WTC11 (cell line): ENCODE measurements around the gene ERCC4. TPM values are rescaled to one million over a fixed set of nuclear protein-coding genes. Genes with fewer than 3 reads are reported as not detected.

Source experiments
- ATAC-seq: fragments of 200-7000 bp; cut with Tn5 transposase; 2 replicates; pipeline ENCODE4 v1.10.0; 2021; ENCODE audit warnings: mild to moderate bottlenecking, moderate library complexity
- CTCF ChIA-PET: fragments of 300-600 bp; sonication (Branson Sonifier 250); formaldehyde crosslinking; loops from one replicate; lab custom pipeline; 2021; ENCODE audit warnings: antibody characterized with exemption; lab: Charles Lee
- POLR2A ChIA-PET: fragments of 350-600 bp; sonication (Branson Sonifier 250); formaldehyde crosslinking; loops from one replicate; lab custom pipeline; 2021; ENCODE audit warnings: antibody characterized with exemption; lab: Charles Lee
- DNase-seq: peaks from one replicate; pipeline ENCODE4 v3.0.0; 2021; ENCODE audit warnings: low spot score
- H3K27ac Mint-ChIP-seq: 2 replicates; pipeline ENCODE4 v1.8.0; 2021; ENCODE audit warnings: mixed read lengths
- H3K27me3 Mint-ChIP-seq: 2 replicates; pipeline ENCODE4 v1.8.0; 2021; ENCODE audit warnings: low read depth, mild to moderate bottlenecking, moderate library complexity, mixed read lengths
- H3K36me3 Mint-ChIP-seq: 2 replicates; pipeline ENCODE4 v1.8.0; 2021; ENCODE audit warnings: mixed read lengths
- H3K4me1 Mint-ChIP-seq: 2 replicates; pipeline ENCODE4 v1.8.0; 2022; ENCODE audit warnings: mixed read lengths
- H3K4me3 Mint-ChIP-seq: 2 replicates; pipeline ENCODE4 v1.8.0; 2021; ENCODE audit warnings: mild to moderate bottlenecking, moderate library complexity, mixed read lengths
- H3K9me3 Mint-ChIP-seq: 2 replicates; pipeline ENCODE4 v1.8.0; 2021; ENCODE audit warnings: mixed read lengths
- ATF1 ChIP-seq: sonication (generic); formaldehyde crosslinking; IDR thresholded peaks from 2 replicates; pipeline ENCODE4 v1.8.1; 2023; ENCODE audit warnings: mild to moderate bottlenecking, moderate library complexity, missing genetic modification reagents
- ESRRA ChIP-seq: sonication (generic); formaldehyde crosslinking; IDR thresholded peaks from 2 replicates; pipeline ENCODE4 v1.8.1; 2022; ENCODE audit warnings: mild to moderate bottlenecking, missing genetic modification reagents, borderline replicate concordance
- FOXP1 ChIP-seq: sonication (generic); formaldehyde crosslinking; IDR thresholded peaks from 2 replicates; pipeline ENCODE4 v1.8.0; 2022; ENCODE audit warnings: missing genetic modification reagents, mild to moderate bottlenecking, moderate library complexity, borderline replicate concordance
- GABPB1 ChIP-seq: sonication (generic); formaldehyde crosslinking; IDR thresholded peaks from 2 replicates; pipeline ENCODE4 v1.8.1; 2023; ENCODE audit warnings: mild to moderate bottlenecking, missing genetic modification reagents
- JUN ChIP-seq: sonication (generic); formaldehyde crosslinking; IDR thresholded peaks from 2 replicates; pipeline ENCODE4 v1.8.0; 2023; ENCODE audit warnings: mild to moderate bottlenecking, missing genetic modification reagents
- KAT7 ChIP-seq: sonication (generic); formaldehyde crosslinking; IDR thresholded peaks from 2 replicates; pipeline ENCODE4 v1.8.1; 2023; ENCODE audit warnings: missing genetic modification reagents, mild to moderate bottlenecking, borderline replicate concordance
- NFATC4 ChIP-seq: fragments of 250-450 bp; sonication (Bioruptor Pico); IDR thresholded peaks from 2 replicates; pipeline ENCODE4 v1.9.0; 2021; ENCODE audit warnings: mild to moderate bottlenecking
- NR3C1 ChIP-seq: sonication (generic); formaldehyde crosslinking; conservative IDR thresholded peaks from 2 replicates; pipeline ENCODE4 v1.8.1; 2023; ENCODE audit warnings: low read depth, mild to moderate bottlenecking, missing genetic modification reagents
- SP1 ChIP-seq: sonication (generic); formaldehyde crosslinking; conservative IDR thresholded peaks from 2 replicates; pipeline ENCODE4 v1.8.1; 2022; ENCODE audit warnings: missing genetic modification reagents
- TEAD1 ChIP-seq: sonication (generic); formaldehyde crosslinking; IDR thresholded peaks from 2 replicates; pipeline ENCODE4 v1.8.0; 2022; ENCODE audit warnings: mild to moderate bottlenecking, missing genetic modification reagents
- TP53 ChIP-seq: sonication (generic); formaldehyde crosslinking; IDR thresholded peaks from 2 replicates; pipeline ENCODE4 v1.8.1; 2023; ENCODE audit warnings: mild to moderate bottlenecking, missing genetic modification reagents
- ZNF138 ChIP-seq: sonication (generic); formaldehyde crosslinking; conservative IDR thresholded peaks from 2 replicates; pipeline ENCODE4 v1.8.1; 2022; ENCODE audit warnings: mild to moderate bottlenecking, moderate library complexity, missing genetic modification reagents
- ZNF219 ChIP-seq: sonication (generic); formaldehyde crosslinking; IDR thresholded peaks from 2 replicates; pipeline ENCODE4 v1.8.0; 2023; ENCODE audit warnings: missing genetic modification reagents, mild to moderate bottlenecking, borderline replicate concordance
- ZNF263 ChIP-seq: sonication (generic); formaldehyde crosslinking; IDR thresholded peaks from 2 replicates; pipeline ENCODE4 v1.8.1; 2022; ENCODE audit warnings: low read depth, mild to moderate bottlenecking, moderate library complexity, missing genetic modification reagents
- ZNF317 ChIP-seq: sonication (generic); formaldehyde crosslinking; IDR thresholded peaks from 2 replicates; pipeline ENCODE4 v1.8.1; 2023; ENCODE audit warnings: low read depth, mild to moderate bottlenecking, moderate library complexity, missing genetic modification reagents, borderline replicate concordance
- ZNF396 ChIP-seq: fragments of 250-450 bp; sonication (Bioruptor Pico); IDR thresholded peaks from 2 replicates; pipeline ENCODE4 v1.8.0; 2021; ENCODE audit warnings: mild to moderate bottlenecking, moderate library complexity, borderline replicate concordance
- ZNF512 ChIP-seq: sonication (generic); formaldehyde crosslinking; IDR thresholded peaks from 2 replicates; pipeline ENCODE4 v1.8.1; 2022; ENCODE audit warnings: missing genetic modification reagents, borderline replicate concordance
- total RNA-seq: library from RNA; stranded (reverse); gene quantifications from 3 replicates; pipeline ENCODE4 v1.2.3, GENCODE V29; 2021
- TF ChIP-seq, protein P1 (sequence below): sonication (generic); formaldehyde crosslinking; IDR thresholded peaks from 2 replicates; pipeline ENCODE4 v1.8.1; 2023; ENCODE audit warnings: mild to moderate bottlenecking, missing genetic modification reagents, borderline replicate concordance
- TF ChIP-seq, protein P2 (sequence below): sonication (generic); formaldehyde crosslinking; IDR thresholded peaks from 2 replicates; pipeline ENCODE4 v1.8.1; 2023; ENCODE audit warnings: mild to moderate bottlenecking, missing genetic modification reagents
- TF ChIP-seq, protein P3 (sequence below): sonication (generic); formaldehyde crosslinking; IDR thresholded peaks from 2 replicates; pipeline ENCODE4 v1.8.0; 2022; ENCODE audit warnings: mild to moderate bottlenecking, missing genetic modification reagents
- TF ChIP-seq, protein P4 (sequence below): sonication (generic); formaldehyde crosslinking; IDR thresholded peaks from 2 replicates; pipeline ENCODE4 v1.8.1; 2023; ENCODE audit warnings: mild to moderate bottlenecking, missing genetic modification reagents, moderate library complexity
- TF ChIP-seq, protein P5 (sequence below): fragments of 200-600 bp; IDR thresholded peaks from 2 replicates; pipeline ENCODE4 v1.8.0; 2022; ENCODE audit warnings: antibody characterized with exemption

Gene ERCC4
- total RNA-seq, 1 experiment from 2014 or later = 12.1 TPM

- no peak for TF ChIP-seq ZNF138
- TF ChIP-seq, protein P1, sequence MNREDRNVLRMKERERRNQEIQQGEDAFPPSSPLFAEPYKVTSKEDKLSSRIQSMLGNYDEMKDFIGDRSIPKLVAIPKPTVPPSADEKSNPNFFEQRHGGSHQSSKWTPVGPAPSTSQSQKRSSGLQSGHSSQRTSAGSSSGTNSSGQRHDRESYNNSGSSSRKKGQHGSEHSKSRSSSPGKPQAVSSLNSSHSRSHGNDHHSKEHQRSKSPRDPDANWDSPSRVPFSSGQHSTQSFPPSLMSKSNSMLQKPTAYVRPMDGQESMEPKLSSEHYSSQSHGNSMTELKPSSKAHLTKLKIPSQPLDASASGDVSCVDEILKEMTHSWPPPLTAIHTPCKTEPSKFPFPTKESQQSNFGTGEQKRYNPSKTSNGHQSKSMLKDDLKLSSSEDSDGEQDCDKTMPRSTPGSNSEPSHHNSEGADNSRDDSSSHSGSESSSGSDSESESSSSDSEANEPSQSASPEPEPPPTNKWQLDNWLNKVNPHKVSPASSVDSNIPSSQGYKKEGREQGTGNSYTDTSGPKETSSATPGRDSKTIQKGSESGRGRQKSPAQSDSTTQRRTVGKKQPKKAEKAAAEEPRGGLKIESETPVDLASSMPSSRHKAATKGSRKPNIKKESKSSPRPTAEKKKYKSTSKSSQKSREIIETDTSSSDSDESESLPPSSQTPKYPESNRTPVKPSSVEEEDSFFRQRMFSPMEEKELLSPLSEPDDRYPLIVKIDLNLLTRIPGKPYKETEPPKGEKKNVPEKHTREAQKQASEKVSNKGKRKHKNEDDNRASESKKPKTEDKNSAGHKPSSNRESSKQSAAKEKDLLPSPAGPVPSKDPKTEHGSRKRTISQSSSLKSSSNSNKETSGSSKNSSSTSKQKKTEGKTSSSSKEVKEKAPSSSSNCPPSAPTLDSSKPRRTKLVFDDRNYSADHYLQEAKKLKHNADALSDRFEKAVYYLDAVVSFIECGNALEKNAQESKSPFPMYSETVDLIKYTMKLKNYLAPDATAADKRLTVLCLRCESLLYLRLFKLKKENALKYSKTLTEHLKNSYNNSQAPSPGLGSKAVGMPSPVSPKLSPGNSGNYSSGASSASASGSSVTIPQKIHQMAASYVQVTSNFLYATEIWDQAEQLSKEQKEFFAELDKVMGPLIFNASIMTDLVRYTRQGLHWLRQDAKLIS (CRISPR knock-in tag) = no peak
- TF ChIP-seq, protein P2, sequence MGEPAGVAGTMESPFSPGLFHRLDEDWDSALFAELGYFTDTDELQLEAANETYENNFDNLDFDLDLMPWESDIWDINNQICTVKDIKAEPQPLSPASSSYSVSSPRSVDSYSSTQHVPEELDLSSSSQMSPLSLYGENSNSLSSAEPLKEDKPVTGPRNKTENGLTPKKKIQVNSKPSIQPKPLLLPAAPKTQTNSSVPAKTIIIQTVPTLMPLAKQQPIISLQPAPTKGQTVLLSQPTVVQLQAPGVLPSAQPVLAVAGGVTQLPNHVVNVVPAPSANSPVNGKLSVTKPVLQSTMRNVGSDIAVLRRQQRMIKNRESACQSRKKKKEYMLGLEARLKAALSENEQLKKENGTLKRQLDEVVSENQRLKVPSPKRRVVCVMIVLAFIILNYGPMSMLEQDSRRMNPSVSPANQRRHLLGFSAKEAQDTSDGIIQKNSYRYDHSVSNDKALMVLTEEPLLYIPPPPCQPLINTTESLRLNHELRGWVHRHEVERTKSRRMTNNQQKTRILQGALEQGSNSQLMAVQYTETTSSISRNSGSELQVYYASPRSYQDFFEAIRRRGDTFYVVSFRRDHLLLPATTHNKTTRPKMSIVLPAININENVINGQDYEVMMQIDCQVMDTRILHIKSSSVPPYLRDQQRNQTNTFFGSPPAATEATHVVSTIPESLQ (CRISPR knock-in tag) = no peak
- TF ChIP-seq, all 79 proteins: peak for 0
Measured at GRCh38 chr16:13944816-13945215, 24.9 kb downstream of the ERCC4 start (continued).

DNA sequence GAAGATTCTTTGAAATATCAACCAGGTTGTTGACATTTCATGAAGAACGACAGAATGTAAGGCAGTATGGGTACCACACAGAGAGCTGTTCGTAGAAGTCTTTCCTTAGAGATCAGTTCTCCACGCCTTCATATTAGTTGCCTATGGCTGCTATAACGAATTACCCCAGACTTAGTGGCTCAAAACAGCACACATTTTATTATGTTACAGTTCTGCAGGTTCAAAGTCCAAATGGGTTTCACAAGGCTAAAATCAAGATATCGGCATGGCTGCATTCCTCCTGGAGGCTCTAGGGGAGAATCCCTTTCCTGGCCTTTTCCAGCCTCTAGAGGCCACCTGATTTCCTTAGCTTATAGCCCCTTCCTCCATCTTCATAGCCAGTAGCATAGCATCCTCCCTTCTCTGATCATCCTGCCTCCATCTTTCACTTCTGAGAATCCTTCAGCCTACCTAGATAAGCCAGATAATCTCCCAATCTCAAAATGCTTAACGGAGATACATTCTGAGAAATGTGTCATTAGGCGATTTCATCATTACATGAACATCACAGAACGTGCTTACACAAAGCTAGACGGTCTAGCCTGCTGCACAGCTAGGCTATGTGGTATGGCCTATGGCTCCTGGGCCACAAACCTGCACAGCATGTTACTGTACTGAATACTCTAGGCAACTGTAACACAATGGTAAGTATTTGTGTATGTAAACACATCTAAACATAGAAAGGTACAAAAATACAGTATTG, 26.0 kb downstream of the ERCC4 start:
- H3K27me3 Mint-ChIP-seq = no peaks in the 10 kb centered on the region
- CTCF ChIA-PET = interaction anchor here (1.6 kb wide), 1 partner anchor 10 kb away, joined by 6 read pairs; no protein-coding TSS in a partner anchor
- H3K9me3 Mint-ChIP-seq = no peaks in the 10 kb centered on the region
- peaks cover 20% of the 10 kb centered on the region for H3K36me3 Mint-ChIP-seq
- POLR2A ChIA-PET = no interaction called here
- no peaks in the 10 kb centered on the region for H3K4me1 Mint-ChIP-seq
- no peak overlapping the region for H3K27ac Mint-ChIP-seq
- DNase-seq (no peak), ATAC-seq (no peak)
- no peak overlapping the region for H3K4me3 Mint-ChIP-seq
- TF ChIP-seq, protein P3, sequence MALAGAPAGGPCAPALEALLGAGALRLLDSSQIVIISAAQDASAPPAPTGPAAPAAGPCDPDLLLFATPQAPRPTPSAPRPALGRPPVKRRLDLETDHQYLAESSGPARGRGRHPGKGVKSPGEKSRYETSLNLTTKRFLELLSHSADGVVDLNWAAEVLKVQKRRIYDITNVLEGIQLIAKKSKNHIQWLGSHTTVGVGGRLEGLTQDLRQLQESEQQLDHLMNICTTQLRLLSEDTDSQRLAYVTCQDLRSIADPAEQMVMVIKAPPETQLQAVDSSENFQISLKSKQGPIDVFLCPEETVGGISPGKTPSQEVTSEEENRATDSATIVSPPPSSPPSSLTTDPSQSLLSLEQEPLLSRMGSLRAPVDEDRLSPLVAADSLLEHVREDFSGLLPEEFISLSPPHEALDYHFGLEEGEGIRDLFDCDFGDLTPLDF (CRISPR knock-in tag) = no peak
- TF ChIP-seq ZNF512 (CRISPR knock-in tag) (no peak), TP53 (CRISPR knock-in tag) (no peak), NFATC4 (CRISPR knock-in tag) (no peak), KAT7 (CRISPR knock-in tag) (no peak)

DNA sequence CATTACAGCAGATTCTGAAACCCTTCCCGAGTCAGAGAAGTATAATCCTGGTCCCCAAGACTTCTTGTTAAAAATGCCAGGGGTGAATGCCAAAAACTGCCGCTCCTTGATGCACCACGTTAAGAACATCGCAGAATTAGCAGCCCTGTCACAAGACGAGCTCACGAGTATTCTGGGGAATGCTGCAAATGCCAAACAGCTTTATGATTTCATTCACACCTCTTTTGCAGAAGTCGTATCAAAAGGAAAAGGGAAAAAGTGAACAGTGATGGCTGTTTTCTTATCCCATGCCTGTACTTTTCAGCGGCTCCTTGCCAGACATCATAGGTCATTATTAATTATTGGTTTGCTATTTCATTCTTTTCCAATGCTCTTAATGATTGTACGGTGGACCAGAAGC, 28.1 kb downstream of the ERCC4 start:
- peaks cover 20% of the 10 kb centered on the region for H3K36me3 Mint-ChIP-seq
- H3K27me3 Mint-ChIP-seq = no peaks in the 10 kb centered on the region
- H3K27ac Mint-ChIP-seq = no peak overlapping the region
- POLR2A ChIA-PET = no interaction called here
- ATAC-seq (no peak), DNase-seq (no peak)
- CTCF ChIA-PET = interaction anchor here (1.6 kb wide), 1 partner anchor 13 kb away, joined by 9 read pairs; no protein-coding TSS in a partner anchor
- H3K4me1 Mint-ChIP-seq = no peaks in the 10 kb centered on the region
- H3K9me3 Mint-ChIP-seq = no peaks in the 10 kb centered on the region
- H3K4me3 Mint-ChIP-seq = no peak overlapping the region
- no peak for TF ChIP-seq ZNF396 (CRISPR knock-in tag)
- no peak for TF ChIP-seq SP1 (CRISPR knock-in tag)
- TF ChIP-seq, protein P4, sequence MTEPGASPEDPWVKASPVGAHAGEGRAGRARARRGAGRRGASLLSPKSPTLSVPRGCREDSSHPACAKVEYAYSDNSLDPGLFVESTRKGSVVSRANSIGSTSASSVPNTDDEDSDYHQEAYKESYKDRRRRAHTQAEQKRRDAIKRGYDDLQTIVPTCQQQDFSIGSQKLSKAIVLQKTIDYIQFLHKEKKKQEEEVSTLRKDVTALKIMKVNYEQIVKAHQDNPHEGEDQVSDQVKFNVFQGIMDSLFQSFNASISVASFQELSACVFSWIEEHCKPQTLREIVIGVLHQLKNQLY = no peak
- TF ChIP-seq GABPB1 (CRISPR knock-in tag) = no peak
- TF ChIP-seq KAT7 (CRISPR knock-in tag) = no peak
- TF ChIP-seq FOXP1 = no peak
- no peak for TF ChIP-seq ZNF263 (CRISPR knock-in tag)
- TF ChIP-seq JUN (CRISPR knock-in tag) = no peak
- TF ChIP-seq NR3C1 = no peak
- TF ChIP-seq ZNF219 (CRISPR knock-in tag) = no peak
- no peak for TF ChIP-seq ATF1 (CRISPR knock-in tag)
- no peak for TF ChIP-seq NFATC4 (CRISPR knock-in tag)
- TF ChIP-seq TEAD1 (CRISPR knock-in tag) = no peak
- TF ChIP-seq, protein P5, sequence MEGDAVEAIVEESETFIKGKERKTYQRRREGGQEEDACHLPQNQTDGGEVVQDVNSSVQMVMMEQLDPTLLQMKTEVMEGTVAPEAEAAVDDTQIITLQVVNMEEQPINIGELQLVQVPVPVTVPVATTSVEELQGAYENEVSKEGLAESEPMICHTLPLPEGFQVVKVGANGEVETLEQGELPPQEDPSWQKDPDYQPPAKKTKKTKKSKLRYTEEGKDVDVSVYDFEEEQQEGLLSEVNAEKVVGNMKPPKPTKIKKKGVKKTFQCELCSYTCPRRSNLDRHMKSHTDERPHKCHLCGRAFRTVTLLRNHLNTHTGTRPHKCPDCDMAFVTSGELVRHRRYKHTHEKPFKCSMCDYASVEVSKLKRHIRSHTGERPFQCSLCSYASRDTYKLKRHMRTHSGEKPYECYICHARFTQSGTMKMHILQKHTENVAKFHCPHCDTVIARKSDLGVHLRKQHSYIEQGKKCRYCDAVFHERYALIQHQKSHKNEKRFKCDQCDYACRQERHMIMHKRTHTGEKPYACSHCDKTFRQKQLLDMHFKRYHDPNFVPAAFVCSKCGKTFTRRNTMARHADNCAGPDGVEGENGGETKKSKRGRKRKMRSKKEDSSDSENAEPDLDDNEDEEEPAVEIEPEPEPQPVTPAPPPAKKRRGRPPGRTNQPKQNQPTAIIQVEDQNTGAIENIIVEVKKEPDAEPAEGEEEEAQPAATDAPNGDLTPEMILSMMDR = no peak
- no peak for TF ChIP-seq ZNF317 (CRISPR knock-in tag)
- no peak for TF ChIP-seq ESRRA (CRISPR knock-in tag)
